Measurements from ENCODE around the gene GLUD1.
"Not testable (repeated sequence)": the region's sequence is repeated elsewhere in the genome, so short reads cannot be mapped to it uniquely, and the experiment has no call there.

GLUD1 gene

GRCh38 chr10:87025285-87025958 lies 69.2 kb downstream of the GLUD1 start:
- not testable (repeated sequence) for H3K27ac Mint-ChIP-seq (ENCODE audit: low read depth); H3K36me3 Mint-ChIP-seq (ENCODE audit: insufficient read depth); H3K9me3 Mint-ChIP-seq; H3K27me3 Mint-ChIP-seq; ATAC-seq (replicated peaks; ENCODE audit: extremely low read depth, poor library complexity, severe bottlenecking); H3K4me3 Mint-ChIP-seq; H3K4me1 Mint-ChIP-seq; DNase-seq (ENCODE audit: low spot score in 2 of 2)

- H3K4me3 Mint-ChIP-seq; H3K36me3 Mint-ChIP-seq (ENCODE audit: insufficient read depth); H3K9me3 Mint-ChIP-seq; DNase-seq (ENCODE audit: low spot score in 2 of 2); H3K27ac Mint-ChIP-seq (ENCODE audit: low read depth); ATAC-seq (replicated peaks; ENCODE audit: extremely low read depth, poor library complexity, severe bottlenecking); H3K4me1 Mint-ChIP-seq: not testable (repeated sequence)
- H3K27me3 Mint-ChIP-seq, result peaks cover 16% of the 10 kb centered on the region
Measured at GRCh38 chr10:87020056-87020455, 74.6 kb downstream of the GLUD1 start, which contains the start of gene FAM25A. TSS of gene FAM25A (plus strand) at chr10:87020294. CDS start at chr10:87020325, 31 bp downstream.

GRCh38 chr10:87019504-87019903 lies 75.1 kb downstream of the GLUD1 start:
- not testable (repeated sequence) for H3K27ac Mint-ChIP-seq (ENCODE audit: low read depth); H3K4me3 Mint-ChIP-seq; H3K36me3 Mint-ChIP-seq (ENCODE audit: insufficient read depth); ATAC-seq (replicated peaks; ENCODE audit: extremely low read depth, poor library complexity, severe bottlenecking); H3K9me3 Mint-ChIP-seq; H3K4me1 Mint-ChIP-seq; DNase-seq (ENCODE audit: low spot score in 2 of 2)
- H3K27me3 Mint-ChIP-seq, result peaks cover 16% of the 10 kb centered on the region

GRCh38 chr10:87019066-87019465 lies 75.6 kb downstream of the GLUD1 start:
- not testable (repeated sequence) for ATAC-seq (replicated peaks; ENCODE audit: extremely low read depth, poor library complexity, severe bottlenecking); H3K4me1 Mint-ChIP-seq; H3K27ac Mint-ChIP-seq (ENCODE audit: low read depth); DNase-seq (ENCODE audit: low spot score in 2 of 2); H3K9me3 Mint-ChIP-seq; H3K4me3 Mint-ChIP-seq; H3K36me3 Mint-ChIP-seq (ENCODE audit: insufficient read depth)
- peaks cover 16% of the 10 kb centered on the region for H3K27me3 Mint-ChIP-seq

GRCh38 chr10:87018127-87018526 lies 76.5 kb downstream of the GLUD1 start:
- DNase-seq (ENCODE audit: low spot score in 2 of 2); ATAC-seq (replicated peaks; ENCODE audit: extremely low read depth, poor library complexity, severe bottlenecking); H3K4me1 Mint-ChIP-seq; H3K36me3 Mint-ChIP-seq (ENCODE audit: insufficient read depth); H3K4me3 Mint-ChIP-seq; H3K9me3 Mint-ChIP-seq; H3K27ac Mint-ChIP-seq (ENCODE audit: low read depth): not testable (repeated sequence)
- peaks cover 16% of the 10 kb centered on the region for H3K27me3 Mint-ChIP-seq

GRCh38 chr10:87014986-87015716 lies 79.5 kb downstream of the GLUD1 start:
- H3K9me3 Mint-ChIP-seq; H3K36me3 Mint-ChIP-seq (ENCODE audit: insufficient read depth); H3K4me1 Mint-ChIP-seq; DNase-seq (ENCODE audit: low spot score in 2 of 2); H3K4me3 Mint-ChIP-seq; ATAC-seq (replicated peaks; ENCODE audit: extremely low read depth, poor library complexity, severe bottlenecking); H3K27ac Mint-ChIP-seq (ENCODE audit: low read depth): not testable (repeated sequence)
- peaks cover 16% of the 10 kb centered on the region for H3K27me3 Mint-ChIP-seq

- not testable (repeated sequence) for H3K4me1 Mint-ChIP-seq; H3K27ac Mint-ChIP-seq (ENCODE audit: low read depth); H3K36me3 Mint-ChIP-seq (ENCODE audit: insufficient read depth); H3K4me3 Mint-ChIP-seq; DNase-seq (ENCODE audit: low spot score in 2 of 2); H3K9me3 Mint-ChIP-seq; ATAC-seq (replicated peaks; ENCODE audit: extremely low read depth, poor library complexity, severe bottlenecking)
- peaks cover 16% of the 10 kb centered on the region for H3K27me3 Mint-ChIP-seq
Measured at GRCh38 chr10:87013528-87013927, 81.1 kb downstream of the GLUD1 start.

GRCh38 chr10:87009134-87009696 lies 85.4 kb downstream of the GLUD1 start:
- not testable (repeated sequence) for H3K27ac Mint-ChIP-seq (ENCODE audit: low read depth); DNase-seq (ENCODE audit: low spot score in 2 of 2); H3K27me3 Mint-ChIP-seq; H3K4me1 Mint-ChIP-seq; H3K36me3 Mint-ChIP-seq (ENCODE audit: insufficient read depth); H3K9me3 Mint-ChIP-seq; ATAC-seq (replicated peaks; ENCODE audit: extremely low read depth, poor library complexity, severe bottlenecking); H3K4me3 Mint-ChIP-seq

GRCh38 chr10:87008303-87008702 lies 86.3 kb downstream of the GLUD1 start:
- DNase-seq (ENCODE audit: low spot score in 2 of 2); H3K4me3 Mint-ChIP-seq: not testable (repeated sequence)

GRCh38 chr10:87007674-87008073 lies 87.0 kb downstream of the GLUD1 start:
- not testable (repeated sequence) for H3K4me3 Mint-ChIP-seq

More at GRCh38 chr10:87008303-87008702, 86.3 kb downstream of the GLUD1 start:
- not testable (repeated sequence) for ATAC-seq (replicated peaks; ENCODE audit: extremely low read depth, poor library complexity, severe bottlenecking); H3K4me1 Mint-ChIP-seq; H3K27ac Mint-ChIP-seq (ENCODE audit: low read depth); H3K36me3 Mint-ChIP-seq (ENCODE audit: insufficient read depth); H3K9me3 Mint-ChIP-seq; H3K27me3 Mint-ChIP-seq

GRCh38 chr10:87007124-87007523 lies 87.5 kb downstream of the GLUD1 start:
- not testable (repeated sequence) for H3K4me1 Mint-ChIP-seq, H3K9me3 Mint-ChIP-seq

More at GRCh38 chr10:87007674-87008073, 87.0 kb downstream of the GLUD1 start:
- not testable (repeated sequence) for DNase-seq (ENCODE audit: low spot score in 2 of 2); H3K4me1 Mint-ChIP-seq; H3K36me3 Mint-ChIP-seq (ENCODE audit: insufficient read depth); H3K27ac Mint-ChIP-seq (ENCODE audit: low read depth); H3K9me3 Mint-ChIP-seq; ATAC-seq (replicated peaks; ENCODE audit: extremely low read depth, poor library complexity, severe bottlenecking); H3K27me3 Mint-ChIP-seq

GRCh38 chr10:87000491-87000890 lies 94.2 kb downstream of the GLUD1 start:
- ATAC-seq (replicated peaks; ENCODE audit: extremely low read depth, poor library complexity, severe bottlenecking), result no peak
- H3K27me3 Mint-ChIP-seq, result peaks cover 9% of the 10 kb centered on the region
- H3K36me3 Mint-ChIP-seq (ENCODE audit: insufficient read depth), result no peaks in the 10 kb centered on the region
- no peaks in the 10 kb centered on the region for H3K9me3 Mint-ChIP-seq
- H3K27ac Mint-ChIP-seq (ENCODE audit: low read depth), result no peak overlapping the region
- H3K4me3 Mint-ChIP-seq, result no peak overlapping the region
- no peaks in the 10 kb centered on the region for H3K4me1 Mint-ChIP-seq
- no peak for DNase-seq (ENCODE audit: low spot score in 2 of 2)

More at GRCh38 chr10:87007124-87007523, 87.5 kb downstream of the GLUD1 start:
- H3K27me3 Mint-ChIP-seq; H3K4me3 Mint-ChIP-seq; H3K27ac Mint-ChIP-seq (ENCODE audit: low read depth); H3K36me3 Mint-ChIP-seq (ENCODE audit: insufficient read depth); ATAC-seq (replicated peaks; ENCODE audit: extremely low read depth, poor library complexity, severe bottlenecking); DNase-seq (ENCODE audit: low spot score in 2 of 2): not testable (repeated sequence)

Measured in central memory CD8-positive, alpha-beta T cell (primary cell).